ENCODE results near the gene ZBTB17.

The ZBTB17 gene

DNA sequence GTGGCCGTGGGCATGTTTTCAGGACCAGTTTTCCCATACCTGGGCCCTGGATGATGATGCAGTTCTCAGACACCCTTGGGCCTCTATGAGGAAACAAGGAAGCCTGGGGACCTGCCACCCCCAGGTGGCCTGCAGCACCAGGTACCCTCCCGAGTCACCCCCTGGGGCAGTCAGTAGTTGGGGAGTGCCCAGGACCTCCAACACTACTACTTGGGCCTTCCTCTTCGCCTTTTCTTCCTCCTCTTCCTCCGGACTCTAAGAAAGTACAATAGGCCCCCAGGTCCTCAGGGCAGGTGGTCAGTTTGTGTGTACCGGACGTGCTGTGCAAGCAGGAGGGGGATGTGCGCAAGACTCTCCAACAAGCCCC lies 16.3 kb upstream of the ZBTB17 start:
- no peak for DNase-seq (ENCODE audit: low read depth in 1 of 2, low spot score in 1 of 2)
- Histone ChIP-seq H3K4me3 (replicated peaks; ENCODE audit: insufficient read depth, low read length) (no peak overlapping the region), H3K27me3 (ENCODE audit: insufficient read depth, poor library complexity, severe bottlenecking) (no peaks in the 10 kb centered on the region), H3K27ac (replicated peaks) (no peak overlapping the region)
- TF ChIP-seq, protein P1, sequence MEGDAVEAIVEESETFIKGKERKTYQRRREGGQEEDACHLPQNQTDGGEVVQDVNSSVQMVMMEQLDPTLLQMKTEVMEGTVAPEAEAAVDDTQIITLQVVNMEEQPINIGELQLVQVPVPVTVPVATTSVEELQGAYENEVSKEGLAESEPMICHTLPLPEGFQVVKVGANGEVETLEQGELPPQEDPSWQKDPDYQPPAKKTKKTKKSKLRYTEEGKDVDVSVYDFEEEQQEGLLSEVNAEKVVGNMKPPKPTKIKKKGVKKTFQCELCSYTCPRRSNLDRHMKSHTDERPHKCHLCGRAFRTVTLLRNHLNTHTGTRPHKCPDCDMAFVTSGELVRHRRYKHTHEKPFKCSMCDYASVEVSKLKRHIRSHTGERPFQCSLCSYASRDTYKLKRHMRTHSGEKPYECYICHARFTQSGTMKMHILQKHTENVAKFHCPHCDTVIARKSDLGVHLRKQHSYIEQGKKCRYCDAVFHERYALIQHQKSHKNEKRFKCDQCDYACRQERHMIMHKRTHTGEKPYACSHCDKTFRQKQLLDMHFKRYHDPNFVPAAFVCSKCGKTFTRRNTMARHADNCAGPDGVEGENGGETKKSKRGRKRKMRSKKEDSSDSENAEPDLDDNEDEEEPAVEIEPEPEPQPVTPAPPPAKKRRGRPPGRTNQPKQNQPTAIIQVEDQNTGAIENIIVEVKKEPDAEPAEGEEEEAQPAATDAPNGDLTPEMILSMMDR (IDR thresholded peaks at IDR 0.05; ENCODE audit: insufficient read depth, low read length): no peak
- TF ChIP-seq POLR2AphosphoS5 (IDR thresholded peaks at IDR 0.05; ENCODE audit: low read depth) (no peak), SPI1 (IDR thresholded peaks at IDR 0.05; ENCODE audit: borderline replicate concordance, low read depth) (no peak), GABPA (IDR thresholded peaks at IDR 0.05; ENCODE audit: low read depth) (no peak)
- TF ChIP-seq, protein P2, sequence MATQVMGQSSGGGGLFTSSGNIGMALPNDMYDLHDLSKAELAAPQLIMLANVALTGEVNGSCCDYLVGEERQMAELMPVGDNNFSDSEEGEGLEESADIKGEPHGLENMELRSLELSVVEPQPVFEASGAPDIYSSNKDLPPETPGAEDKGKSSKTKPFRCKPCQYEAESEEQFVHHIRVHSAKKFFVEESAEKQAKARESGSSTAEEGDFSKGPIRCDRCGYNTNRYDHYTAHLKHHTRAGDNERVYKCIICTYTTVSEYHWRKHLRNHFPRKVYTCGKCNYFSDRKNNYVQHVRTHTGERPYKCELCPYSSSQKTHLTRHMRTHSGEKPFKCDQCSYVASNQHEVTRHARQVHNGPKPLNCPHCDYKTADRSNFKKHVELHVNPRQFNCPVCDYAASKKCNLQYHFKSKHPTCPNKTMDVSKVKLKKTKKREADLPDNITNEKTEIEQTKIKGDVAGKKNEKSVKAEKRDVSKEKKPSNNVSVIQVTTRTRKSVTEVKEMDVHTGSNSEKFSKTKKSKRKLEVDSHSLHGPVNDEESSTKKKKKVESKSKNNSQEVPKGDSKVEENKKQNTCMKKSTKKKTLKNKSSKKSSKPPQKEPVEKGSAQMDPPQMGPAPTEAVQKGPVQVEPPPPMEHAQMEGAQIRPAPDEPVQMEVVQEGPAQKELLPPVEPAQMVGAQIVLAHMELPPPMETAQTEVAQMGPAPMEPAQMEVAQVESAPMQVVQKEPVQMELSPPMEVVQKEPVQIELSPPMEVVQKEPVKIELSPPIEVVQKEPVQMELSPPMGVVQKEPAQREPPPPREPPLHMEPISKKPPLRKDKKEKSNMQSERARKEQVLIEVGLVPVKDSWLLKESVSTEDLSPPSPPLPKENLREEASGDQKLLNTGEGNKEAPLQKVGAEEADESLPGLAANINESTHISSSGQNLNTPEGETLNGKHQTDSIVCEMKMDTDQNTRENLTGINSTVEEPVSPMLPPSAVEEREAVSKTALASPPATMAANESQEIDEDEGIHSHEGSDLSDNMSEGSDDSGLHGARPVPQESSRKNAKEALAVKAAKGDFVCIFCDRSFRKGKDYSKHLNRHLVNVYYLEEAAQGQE (IDR thresholded peaks at IDR 0.05; ENCODE audit: insufficient replicate concordance, low read depth): no peak

DNA sequence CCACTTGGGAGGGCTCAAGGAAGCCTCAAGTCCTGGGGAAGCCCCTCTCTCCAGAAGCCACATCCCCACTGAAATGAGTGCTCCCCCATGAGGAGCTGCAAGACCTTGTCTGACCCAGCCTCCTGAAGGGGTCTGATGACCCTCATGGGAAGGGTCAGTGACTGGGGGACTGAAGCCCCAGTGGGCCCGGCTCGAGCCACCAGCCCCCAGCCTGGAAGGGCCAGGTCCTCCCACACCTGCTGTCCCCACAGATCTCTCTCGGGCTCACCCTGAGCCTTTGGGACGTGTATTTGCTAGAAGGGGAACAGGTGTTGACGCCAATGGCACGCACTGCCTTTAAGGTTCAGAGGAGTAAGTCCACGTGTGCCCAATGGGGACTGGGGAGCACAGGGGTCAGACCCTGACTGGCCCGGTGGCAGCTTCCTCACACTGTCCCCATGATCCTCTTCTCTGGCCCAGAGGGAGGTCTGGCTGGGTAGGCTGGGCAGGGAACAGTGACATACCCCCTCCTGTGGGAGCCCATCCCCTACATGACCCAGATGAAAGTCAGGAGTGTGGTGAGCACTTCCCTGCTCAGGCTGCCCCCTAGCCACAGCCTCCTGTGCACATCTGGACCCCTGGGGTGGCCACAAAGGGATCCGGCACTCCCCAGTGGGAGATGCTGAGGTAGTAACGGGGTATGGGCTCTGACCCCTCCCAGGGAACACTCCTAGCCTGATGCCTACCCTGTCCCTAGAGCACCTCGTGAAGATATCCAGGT lies 15.7 kb upstream of the ZBTB17 start:
- DNase-seq (ENCODE audit: low read depth in 1 of 2, low spot score in 1 of 2): no peak
- no peak overlapping the region for H3K4me3 ChIP-seq (replicated peaks; ENCODE audit: insufficient read depth, low read length)
- TF ChIP-seq GABPA (IDR thresholded peaks at IDR 0.05; ENCODE audit: low read depth): no peak
- TF ChIP-seq POLR2AphosphoS5 (IDR thresholded peaks at IDR 0.05; ENCODE audit: low read depth): no peak
- TF ChIP-seq, protein P2 (IDR thresholded peaks at IDR 0.05; ENCODE audit: insufficient replicate concordance, low read depth): no peak
- H3K27me3 ChIP-seq (ENCODE audit: insufficient read depth, poor library complexity, severe bottlenecking): no peaks in the 10 kb centered on the region
- no peak overlapping the region for H3K27ac ChIP-seq (replicated peaks)

DNA sequence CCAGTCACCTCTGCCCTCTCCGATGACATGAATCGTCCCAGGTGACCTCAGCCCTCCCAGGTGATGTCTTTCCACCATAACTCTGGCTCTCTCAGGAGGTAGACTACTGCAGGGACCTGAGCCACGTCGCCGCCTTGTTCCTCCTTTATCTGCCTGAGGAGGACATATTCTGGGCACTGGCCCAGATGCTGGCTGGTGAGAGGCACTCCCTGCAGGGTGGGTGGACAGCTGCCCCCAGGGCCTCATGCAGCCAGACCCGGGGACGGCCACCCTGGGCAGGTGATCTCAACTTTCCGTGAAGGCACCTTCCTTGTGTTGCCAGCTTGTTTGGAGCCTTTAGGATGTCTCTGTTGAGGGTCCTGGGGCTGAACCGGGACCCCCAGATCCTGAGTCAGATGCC lies 13.9 kb upstream of the ZBTB17 start:
- TF ChIP-seq SPI1 (IDR thresholded peaks at IDR 0.05; ENCODE audit: borderline replicate concordance, low read depth) (no peak), GABPA (IDR thresholded peaks at IDR 0.05; ENCODE audit: low read depth) (no peak), POLR2AphosphoS5 (IDR thresholded peaks at IDR 0.05; ENCODE audit: low read depth) (no peak)
- TF ChIP-seq, protein P1 (IDR thresholded peaks at IDR 0.05; ENCODE audit: insufficient read depth, low read length): no peak
- TF ChIP-seq, protein P2 (IDR thresholded peaks at IDR 0.05; ENCODE audit: insufficient replicate concordance, low read depth): no peak
- H3K4me3 ChIP-seq (replicated peaks; ENCODE audit: insufficient read depth, low read length): no peak overlapping the region
- H3K27me3 ChIP-seq (ENCODE audit: insufficient read depth, poor library complexity, severe bottlenecking): no peaks in the 10 kb centered on the region
- no peak for DNase-seq (ENCODE audit: low read depth in 1 of 2, low spot score in 1 of 2)
- no peak overlapping the region for H3K27ac ChIP-seq (replicated peaks)
